Vagina (tissue), 2 donors: ENCODE measurements around the gene PRPF19. TPM values are rescaled to one million over a fixed set of nuclear protein-coding genes. Genes with fewer than 3 reads are reported as not detected.

ENCODE experiments used
- DNase-seq, 2 donors: peaks; one replicate each; pipeline ENCODE4 v3.0.0-alpha.2; 2017; ENCODE audit errors: extremely low spot score in 2 of 2
- H3K27ac ChIP-seq: fragments of 200-600 bp; sonication (generic); one replicate; pipeline ENCODE4 v1.5.1; 2019
- H3K27me3 ChIP-seq: fragments of 200-600 bp; sonication (generic); one replicate; pipeline ENCODE4 v1.5.1; 2019
- H3K36me3 ChIP-seq, 2 donors: fragments of 200-600 bp; sonication (generic); one replicate each; pipeline ENCODE4 v1.5.1; 2017 to 2019
- H3K4me1 ChIP-seq: fragments of 200-600 bp; sonication (generic); one replicate; pipeline ENCODE4 v1.5.1; 2019
- H3K4me3 ChIP-seq, 2 donors: fragments of 200-600 bp; sonication (generic); 1 replicate in 1 of 2; 2 replicates in 1 of 2; pipeline ENCODE4 v1.5.1; 2016 to 2019
- H3K9me3 ChIP-seq: fragments of 200-600 bp; sonication (generic); one replicate; pipeline ENCODE4 v1.5.1; 2019
- CTCF ChIP-seq, 3 experiments: fragments of 450-650 bp in 2 of 3; fragments of 200-600 bp in 1 of 3; sonication (generic) in 1 of 3; IDR thresholded peaks; one replicate each; pipeline ENCODE4 v1.5.1; 2017 to 2019; ENCODE audit warnings: antibody characterized with exemption in 3 of 3, mild to moderate bottlenecking in 2 of 3, moderate library complexity in 2 of 3
- POLR2A ChIP-seq, 2 donors: fragments of 450-650 bp; IDR thresholded peaks; one replicate each; pipeline ENCODE4 v1.6.1; 2017; ENCODE audit warnings: antibody characterized with exemption in 2 of 2, mild to moderate bottlenecking in 2 of 2, moderate library complexity in 2 of 2
- POLR2AphosphoS5 ChIP-seq, 2 donors: sonication (generic); formaldehyde crosslinking; IDR thresholded peaks; one replicate each; pipeline ENCODE4 v1.9.0; 2017; ENCODE audit warnings: antibody characterized with exemption in 2 of 2, mild to moderate bottlenecking in 2 of 2, low read depth in 1 of 2; ENCODE audit not compliant: insufficient read depth in 1 of 2
- intact Hi-C: fragments of 100-400 bp; cut with DNase I; formaldehyde crosslinking; loops from one replicate; pipeline ENCODE4 v1.15.1; 2023
- total RNA-seq: library from RNA; depleted of rRNA; stranded (reverse); fragments of >200 nt; gene quantifications from one replicate; pipeline ENCODE4 v1.2.3, GENCODE V29; 2016

PRPF19 gene
- total RNA-seq, 1 donor from 2014 or later: 54.0 TPM

- H3K36me3 ChIP-seq: peaks cover 0 to 33% of the 10 kb centered on the region in 2 donors
- H3K27ac ChIP-seq: no peak overlapping the region
- DNase-seq: no peak
- intact Hi-C loops: no loop called here
- TF ChIP-seq POLR2AphosphoS5 (IDR thresholded peaks at IDR 0.05; ENCODE audit: insufficient read depth in 1 of 2, low read depth in 1 of 2) (no peak), POLR2A (IDR thresholded peaks at IDR 0.05) (no peak), CTCF (IDR thresholded peaks at IDR 0.05) (no peak)
- peaks cover 44% of the 10 kb centered on the region for H3K4me1 ChIP-seq
- no peak overlapping the region for H3K4me3 ChIP-seq
- no peaks in the 10 kb centered on the region for H3K27me3 ChIP-seq
- H3K9me3 ChIP-seq: no peaks in the 10 kb centered on the region
Measured at GRCh38 chr11:60922906-60923305, 16.5 kb upstream of the PRPF19 start.

- intact Hi-C loops: no loop called here
- Histone ChIP-seq H3K36me3 (peaks cover 0 to 33% of the 10 kb centered on the region in 2 donors), H3K9me3 (no peaks in the 10 kb centered on the region), H3K27ac (no peak overlapping the region), H3K4me3 (no peak overlapping the region), H3K27me3 (no peaks in the 10 kb centered on the region), H3K4me1 (peaks cover 49% of the 10 kb centered on the region)
- DNase-seq: no peak
- no peak for TF ChIP-seq CTCF (IDR thresholded peaks at IDR 0.05)
- TF ChIP-seq POLR2A (IDR thresholded peaks at IDR 0.05): no peak
- no peak for TF ChIP-seq POLR2AphosphoS5 (IDR thresholded peaks at IDR 0.05; ENCODE audit: insufficient read depth in 1 of 2, low read depth in 1 of 2)
Measured at GRCh38 chr11:60921777-60922335, 15.5 kb upstream of the PRPF19 start.

GRCh38 chr11:60921259-60921658 lies 14.9 kb upstream of the PRPF19 start:
- H3K27ac ChIP-seq: no peak overlapping the region
- H3K27me3 ChIP-seq: no peaks in the 10 kb centered on the region
- H3K4me3 ChIP-seq: no peak overlapping the region
- DNase-seq: no peak
- H3K4me1 ChIP-seq: peaks cover 55% of the 10 kb centered on the region
- peaks cover 0 to 33% of the 10 kb centered on the region in 2 donors for H3K36me3 ChIP-seq
- no peak for TF ChIP-seq POLR2A (IDR thresholded peaks at IDR 0.05)
- TF ChIP-seq POLR2AphosphoS5 (IDR thresholded peaks at IDR 0.05; ENCODE audit: insufficient read depth in 1 of 2, low read depth in 1 of 2): no peak
- TF ChIP-seq CTCF (IDR thresholded peaks at IDR 0.05): no peak
- intact Hi-C loops: no loop called here
- no peaks in the 10 kb centered on the region for H3K9me3 ChIP-seq

- intact Hi-C loops: no loop called here
- Histone ChIP-seq H3K27ac (no peak overlapping the region), H3K9me3 (no peaks in the 10 kb centered on the region), H3K27me3 (no peaks in the 10 kb centered on the region), H3K4me1 (peaks cover 60% of the 10 kb centered on the region), H3K36me3 (peaks cover 0 to 33% of the 10 kb centered on the region in 2 donors), H3K4me3 (no peak overlapping the region)
- TF ChIP-seq CTCF (IDR thresholded peaks at IDR 0.05) (no peak), POLR2A (IDR thresholded peaks at IDR 0.05) (no peak), POLR2AphosphoS5 (IDR thresholded peaks at IDR 0.05; ENCODE audit: insufficient read depth in 1 of 2, low read depth in 1 of 2) (no peak)
- DNase-seq: no peak
Measured at GRCh38 chr11:60919956-60920355, 13.6 kb upstream of the PRPF19 start.

GRCh38 chr11:60919320-60919719 lies 12.9 kb upstream of the PRPF19 start:
- TF ChIP-seq CTCF (IDR thresholded peaks at IDR 0.05) (no peak), POLR2AphosphoS5 (IDR thresholded peaks at IDR 0.05; ENCODE audit: insufficient read depth in 1 of 2, low read depth in 1 of 2) (no peak), POLR2A (IDR thresholded peaks at IDR 0.05) (no peak)
- no peak for DNase-seq
- intact Hi-C loops: no loop called here
- Histone ChIP-seq H3K9me3 (no peaks in the 10 kb centered on the region), H3K27me3 (no peaks in the 10 kb centered on the region), H3K4me1 (peaks cover 55% of the 10 kb centered on the region), H3K4me3 (no peak overlapping the region), H3K36me3 (peaks cover 0 to 33% of the 10 kb centered on the region in 2 donors), H3K27ac (no peak overlapping the region)
